Stimulated activated CD4-positive, alpha-beta T cell treated with anti-CD3 and anti-CD28 coated beads, Interleukin-12 subunit alpha, Interleukin-12 subunit beta, amount 100 ng/mL, for 48 hours (primary cell): ENCODE measurements around the gene FBXO44.
A peak's percentile ranks its signal among the peaks of the same experiment; 100 is the strongest.

ENCODE experiments used
- DNase-seq, 3 donors: peaks; one replicate each; pipeline ENCODE4 v3.0.0-alpha.2; 2020; ENCODE audit warnings: low read depth in 2 of 3, low spot score in 1 of 3

FBXO44 gene

GRCh38 chr1:11654939-11655808, 497 bp downstream of the FBXO44 start:
- DNase-seq, result no peak

- no peak for DNase-seq
Observed at GRCh38 chr1:11657654-11658053, 3.0 kb downstream of the FBXO44 start.

- no peak for DNase-seq
Observed at GRCh38 chr1:11658542-11658941, 3.9 kb downstream of the FBXO44 start.

DNA sequence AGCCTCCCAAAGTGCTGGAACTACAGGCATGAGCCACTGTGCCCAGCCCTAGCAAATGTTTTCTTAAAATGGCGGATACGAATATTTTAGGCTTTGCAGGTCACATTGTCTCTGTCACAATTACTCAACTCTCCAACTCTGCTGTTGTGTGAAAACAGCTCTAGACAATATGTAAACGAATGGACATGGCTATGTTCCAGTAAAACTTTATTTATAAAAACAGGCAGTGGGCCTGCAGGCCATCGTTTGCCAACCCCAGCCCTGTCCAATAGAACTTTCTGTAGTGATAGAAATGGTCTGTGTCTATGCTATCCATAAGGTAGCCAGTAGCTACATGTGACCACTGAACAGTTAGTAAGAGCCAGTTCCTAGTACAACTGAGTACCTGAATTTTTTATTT, 5.1 kb downstream of the FBXO44 start:
- no peak for DNase-seq

GRCh38 chr1:11661103-11661502, 6.4 kb downstream of the FBXO44 start:
- no peak for DNase-seq

DNA sequence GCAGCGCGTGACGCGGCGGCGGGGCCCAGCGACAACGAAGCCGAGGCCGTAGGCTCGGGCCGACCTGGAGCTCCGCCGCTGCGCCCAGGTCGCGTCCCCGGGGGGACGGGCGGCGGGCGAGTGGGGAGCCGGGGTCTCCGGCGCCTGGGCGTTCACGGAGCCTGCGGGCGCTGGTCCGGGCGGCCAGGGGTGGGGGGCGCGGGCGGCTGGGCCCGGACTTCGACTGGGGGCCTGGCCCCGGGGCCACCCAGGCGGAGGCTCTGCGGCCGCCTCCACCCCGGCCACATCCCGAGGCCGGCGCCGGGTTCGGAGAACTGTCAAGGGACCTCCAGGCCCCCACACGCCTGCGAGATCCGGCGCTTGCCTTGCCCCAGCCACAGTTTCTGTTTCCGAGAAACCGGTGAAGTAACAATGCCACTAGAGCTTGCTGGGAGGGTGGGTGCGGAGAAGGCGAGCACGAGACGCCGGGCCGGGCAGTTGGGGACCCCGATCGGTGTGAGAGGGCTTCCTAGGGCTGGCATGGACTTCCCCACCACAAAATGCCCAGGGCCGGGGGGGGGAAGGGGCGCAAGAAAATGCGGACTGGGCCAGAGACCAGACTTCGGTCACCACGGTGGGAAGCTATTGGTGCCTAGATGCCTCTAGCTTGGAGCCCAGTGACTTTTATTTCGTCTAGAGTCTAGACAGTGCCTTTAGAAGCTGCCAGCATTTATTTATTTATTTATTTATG, 9.8 kb downstream of the FBXO44 start:
- DNase-seq, result peak in 2 of 3 donors; percentile 32 to 37

- DNase-seq, result no peak
Observed at GRCh38 chr1:11668516-11668915, 13.8 kb downstream of the FBXO44 start.

DNA sequence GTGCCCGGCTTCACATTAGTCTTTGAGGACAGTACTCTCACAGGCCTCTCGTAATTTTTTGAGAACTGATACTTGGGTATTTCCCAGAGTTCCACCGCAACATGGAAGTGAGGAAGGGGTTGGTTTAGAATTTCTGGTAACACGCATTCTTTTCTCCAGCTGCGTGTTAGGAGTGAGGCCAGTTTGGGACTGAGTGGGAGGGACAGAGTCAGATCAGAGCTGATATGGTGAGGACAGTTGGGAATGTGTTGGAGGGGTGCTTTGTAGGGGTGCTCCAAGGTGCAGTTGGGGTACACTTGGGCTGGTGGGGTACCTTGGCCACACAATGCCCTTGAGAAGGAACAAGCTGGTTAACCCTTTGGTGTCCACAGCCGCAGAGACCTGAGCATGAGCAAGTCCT, 16.1 kb downstream of the FBXO44 start:
- no peak for DNase-seq

DNA sequence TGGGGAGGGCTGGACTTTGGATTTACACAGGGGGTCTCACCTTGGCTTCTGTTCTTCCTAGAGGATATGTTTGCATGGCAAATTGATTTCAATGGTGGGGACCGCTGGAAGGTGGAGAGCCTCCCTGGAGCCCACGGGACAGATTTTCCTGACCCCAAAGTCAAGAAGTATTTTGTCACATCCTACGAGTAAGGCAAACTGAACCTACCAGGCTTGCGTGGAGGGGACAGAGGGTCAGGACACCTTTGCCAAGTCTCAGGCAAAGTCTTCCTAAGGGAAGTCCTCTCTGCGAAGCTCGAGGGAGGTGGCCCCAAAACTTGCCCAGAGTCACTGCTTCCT, 16.5 kb downstream of the FBXO44 start:
- DNase-seq, result no peak

DNA sequence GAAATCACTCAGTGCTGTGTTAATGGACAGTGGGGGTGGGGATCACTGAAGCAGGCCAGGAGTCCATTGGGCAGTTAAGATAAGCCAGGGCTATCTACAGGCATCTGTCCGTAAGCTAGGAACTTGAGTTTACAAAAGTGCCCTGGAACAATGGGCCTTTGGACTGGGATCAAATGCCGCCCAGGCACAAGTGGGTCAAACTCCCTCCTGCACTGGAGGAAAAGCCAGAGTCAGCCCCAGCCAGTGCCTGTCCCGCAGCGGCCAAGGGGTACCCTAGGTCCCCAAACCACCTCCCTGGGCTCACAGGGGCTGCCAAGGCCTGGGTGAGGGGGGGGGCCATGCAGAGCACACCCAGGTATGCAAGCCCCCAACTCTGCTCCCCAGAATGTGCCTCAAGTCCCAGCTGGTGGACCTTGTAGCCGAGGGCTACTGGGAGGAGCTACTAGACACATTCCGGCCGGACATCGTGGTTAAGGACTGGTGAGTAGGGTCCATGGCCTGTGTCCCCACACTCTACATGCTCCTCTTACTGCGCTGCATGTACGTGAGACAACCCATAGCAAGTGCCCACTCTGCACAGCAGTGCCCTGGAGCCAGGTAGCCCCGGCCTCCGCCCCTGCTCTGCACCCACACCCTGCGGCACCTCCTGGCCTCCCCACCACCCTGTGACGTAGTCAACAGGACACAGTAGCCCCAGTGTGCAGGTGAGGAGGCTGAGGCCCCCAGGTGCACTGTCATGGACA, 17.0 kb downstream of the FBXO44 start:
- no peak for DNase-seq

GRCh38 chr1:11673089-11673769, 18.6 kb downstream of the FBXO44 start:
- no peak for DNase-seq

DNA sequence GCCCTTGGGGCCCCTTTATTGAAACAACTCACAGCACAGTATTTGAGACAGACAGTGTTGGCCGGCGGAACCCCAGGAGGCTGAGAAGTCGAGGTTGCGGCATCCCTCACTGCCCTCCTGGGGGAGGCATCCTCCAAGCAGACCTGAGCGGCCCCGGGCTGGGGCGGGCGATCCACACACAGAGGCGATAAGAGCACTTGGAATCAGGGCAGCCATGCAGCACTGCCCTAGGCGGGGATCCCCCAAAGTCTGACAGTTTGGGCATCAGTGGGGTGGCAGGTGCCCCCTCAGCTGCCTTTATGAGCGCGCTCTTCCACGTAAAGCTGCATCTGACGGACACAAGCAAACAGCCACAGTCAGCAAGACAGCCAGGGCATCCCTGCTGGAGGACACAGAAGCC, 19.8 kb downstream of the FBXO44 start:
- no peak for DNase-seq

- DNase-seq, result no peak
Observed at GRCh38 chr1:11675325-11675724, 20.6 kb downstream of the FBXO44 start.

GRCh38 chr1:11676386-11677103, 21.9 kb downstream of the FBXO44 start:
- DNase-seq, result no peak

DNA sequence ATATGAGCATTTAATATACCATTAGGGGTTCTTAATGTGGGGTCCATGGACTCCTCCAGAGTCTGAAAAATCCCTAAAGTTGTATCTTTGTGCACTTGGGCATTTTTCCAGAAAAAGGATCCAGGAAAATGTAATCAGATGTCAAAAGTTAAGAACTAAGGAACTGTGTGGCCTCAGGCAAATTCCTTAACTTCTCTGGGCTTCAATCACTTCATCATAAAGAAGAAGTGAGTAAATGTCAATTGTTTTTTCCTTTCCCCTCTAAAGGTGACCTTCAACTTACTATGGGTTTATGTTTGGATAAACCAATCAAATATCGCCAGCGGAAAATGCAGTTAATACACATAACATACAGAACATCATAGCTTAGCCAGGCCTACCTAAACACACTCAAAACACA, 23.8 kb downstream of the FBXO44 start:
- DNase-seq, result no peak

- peak in 1 of 3 donors; percentile 27 for DNase-seq
Observed at GRCh38 chr1:11680270-11681070, 25.8 kb downstream of the FBXO44 start.

- peak; percentile 76 to 90 (median 87) for DNase-seq
Observed at GRCh38 chr1:11681071-11681771, 26.5 kb downstream of the FBXO44 start, which contains the start of gene MAD2L2. Gene MAD2L2 (minus strand): TSS chr1:11681148. CDS start chr1:11680601, 547 bp downstream.

DNA sequence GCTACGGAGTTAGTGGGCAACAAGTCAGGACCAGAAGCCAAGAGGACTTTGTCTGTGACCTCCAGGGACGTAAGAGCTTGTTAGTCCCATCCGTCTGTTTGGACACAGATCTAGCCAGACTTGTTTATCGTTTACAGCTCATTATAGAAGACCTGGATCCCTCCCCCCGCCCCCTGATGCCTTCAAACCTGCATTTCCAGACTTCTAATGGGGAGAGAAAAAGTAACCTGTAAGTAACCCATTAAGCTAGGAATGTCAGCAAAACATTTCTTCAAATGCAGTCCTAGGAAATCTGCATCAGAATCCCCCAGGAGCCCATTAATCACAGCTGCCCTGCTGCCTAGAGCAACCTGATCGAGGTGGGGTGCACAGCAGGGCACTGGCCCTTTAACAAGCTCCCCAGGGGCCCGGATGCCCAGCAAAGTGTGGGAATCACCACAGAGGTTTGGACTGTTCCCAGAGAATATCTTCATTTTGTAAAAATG, 27.7 kb downstream of the FBXO44 start:
- no peak for DNase-seq

- DNase-seq, result no peak
Observed at GRCh38 chr1:11682799-11683198, 28.1 kb downstream of the FBXO44 start.
